ENCODE measurements around the gene USB1.
"Not testable (repeated sequence)": the region's sequence is repeated elsewhere in the genome, so short reads cannot be mapped to it uniquely, and the experiment has no call there.

The USB1 gene

DNA sequence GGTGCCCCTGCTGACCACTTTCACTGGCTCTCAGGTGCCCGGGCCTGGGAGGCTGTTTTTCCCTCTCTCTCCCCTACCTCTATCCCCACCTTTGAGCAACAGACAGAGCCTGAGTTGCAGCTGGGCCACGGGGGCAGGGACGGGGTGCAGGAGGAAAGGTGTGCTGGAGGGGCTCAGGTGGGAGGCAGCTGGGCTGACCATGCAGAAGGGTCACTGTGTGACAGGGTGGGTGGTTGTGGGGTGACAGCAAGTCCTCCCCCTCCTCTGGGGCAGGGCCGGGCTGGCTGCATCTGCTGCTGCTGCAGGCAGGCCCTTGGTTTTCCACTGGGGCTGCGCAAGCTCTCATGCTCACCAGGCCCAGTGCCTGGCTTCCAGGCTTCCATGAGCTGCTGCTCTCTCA lies 7.3 kb upstream of the USB1 start:
- DNase-seq (ENCODE audit: low read depth in 1 of 2, low spot score in 1 of 2): no peak

- no peak for DNase-seq (ENCODE audit: low read depth in 1 of 2, low spot score in 1 of 2)
These were observed 6.8 kb upstream of the USB1 start for GRCh38 chr16:57994361-57994760.

DNA sequence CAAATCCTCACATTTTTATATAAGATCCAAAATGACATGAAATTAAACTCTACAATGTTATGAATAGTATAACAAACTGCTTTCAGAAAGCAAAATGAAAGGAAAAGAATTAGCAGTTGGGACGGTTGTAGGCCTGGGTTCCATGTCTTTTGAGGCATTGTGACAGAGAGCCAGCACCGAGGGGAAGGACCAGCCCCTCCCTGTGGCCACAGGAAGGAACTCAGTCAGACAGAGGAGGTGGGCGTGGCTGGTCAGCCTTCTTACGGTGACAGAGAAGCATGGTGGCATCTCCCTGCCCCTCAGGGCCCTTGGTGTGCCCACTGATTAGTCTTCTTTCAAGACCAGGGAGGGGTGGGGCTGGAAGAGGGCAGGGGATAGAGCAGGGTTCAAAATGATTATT lies 6.4 kb upstream of the USB1 start:
- no peak for DNase-seq (ENCODE audit: low read depth in 1 of 2, low spot score in 1 of 2)

DNA sequence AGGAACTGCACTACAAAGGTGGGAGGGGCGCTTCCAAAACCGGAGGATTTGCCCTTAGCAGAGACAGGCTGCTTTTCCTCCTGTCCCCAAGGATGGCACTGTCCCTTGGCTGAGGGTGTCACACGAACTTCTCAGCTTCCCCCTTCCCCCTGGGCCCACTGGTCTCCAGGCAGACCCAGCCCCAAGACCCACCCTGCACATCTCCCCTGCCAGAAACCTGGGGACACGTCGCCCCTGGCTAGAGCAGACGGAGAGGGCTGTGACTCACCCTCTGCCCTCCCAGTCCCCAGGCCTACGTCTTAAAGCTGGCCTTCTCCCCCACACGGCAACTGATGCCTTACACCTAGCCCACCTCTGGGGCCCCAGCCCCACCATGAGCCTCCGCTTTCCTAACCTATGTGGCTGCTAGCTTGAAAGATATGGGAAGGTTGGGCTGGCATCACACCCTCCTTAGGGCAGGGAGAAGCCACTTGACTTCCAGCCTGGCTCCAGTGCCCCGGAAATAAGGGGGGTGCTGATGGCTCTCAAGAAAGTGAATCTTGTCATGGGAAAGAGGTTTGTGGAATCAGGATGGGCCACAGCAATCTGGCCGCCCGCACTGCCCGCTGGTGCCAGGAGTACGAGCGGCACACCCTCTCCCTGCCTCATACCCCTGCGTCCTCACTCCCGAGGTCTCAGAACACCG lies 5.3 kb upstream of the USB1 start:
- no peak for DNase-seq (ENCODE audit: low read depth in 1 of 2, low spot score in 1 of 2)

- no peak for DNase-seq (ENCODE audit: low read depth in 1 of 2, low spot score in 1 of 2)
These were observed 4.6 kb upstream of the USB1 start for GRCh38 chr16:57996406-57997175.

DNA sequence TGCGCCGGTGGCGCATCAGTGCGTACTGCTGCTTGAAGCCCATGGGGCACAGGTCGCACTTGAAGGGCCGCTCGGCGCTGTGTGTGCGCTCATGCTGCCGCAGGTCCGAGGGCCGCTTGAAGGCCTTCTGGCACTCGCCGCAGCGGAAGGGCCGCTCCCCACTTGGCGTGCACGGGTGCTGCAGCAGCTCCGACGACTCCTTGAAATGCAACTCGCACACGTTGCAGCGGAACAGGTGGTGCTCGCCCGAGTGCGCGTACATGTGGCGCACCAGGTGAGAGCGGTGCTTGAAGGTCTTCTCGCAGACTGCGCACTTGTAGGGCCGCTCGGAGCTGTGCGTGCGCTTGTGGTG lies 4.1 kb upstream of the USB1 start:
- DNase-seq (ENCODE audit: low read depth in 1 of 2, low spot score in 1 of 2): no peak

DNA sequence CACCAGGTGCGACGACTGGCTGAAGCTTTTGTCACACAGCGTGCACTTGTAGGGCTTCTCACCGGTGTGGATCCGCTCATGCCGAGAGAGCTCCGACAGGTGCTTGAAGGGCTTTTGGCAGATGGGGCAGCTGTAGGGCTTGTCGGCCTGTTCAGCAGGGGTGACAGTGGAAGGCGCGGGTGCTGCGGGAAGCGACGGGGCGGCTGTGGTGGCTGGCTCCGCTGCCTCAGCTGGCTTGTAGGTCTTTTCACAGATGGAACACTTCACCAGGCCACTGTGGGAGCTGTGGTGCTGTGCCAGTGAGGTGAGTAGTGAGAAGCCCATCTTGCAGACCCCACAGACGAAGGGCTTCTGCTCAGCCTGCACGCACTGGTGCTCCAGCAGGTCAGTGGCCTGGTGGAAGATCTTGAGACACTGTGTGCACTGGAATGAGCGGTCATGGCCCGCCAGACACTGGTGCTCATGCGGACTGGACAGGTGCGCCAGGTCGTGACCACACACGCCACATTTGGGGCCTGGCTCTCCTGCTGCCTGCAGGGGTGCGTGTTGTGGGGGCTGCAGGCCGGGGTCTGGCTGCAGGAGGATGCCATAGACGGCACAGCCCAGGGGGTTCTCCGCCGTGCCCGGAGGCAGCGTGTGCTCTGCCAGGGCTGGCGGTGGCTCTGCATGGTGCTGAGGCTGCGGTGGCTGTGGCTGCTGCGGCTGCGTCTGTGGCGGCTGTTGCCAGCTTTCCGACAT lies 3.5 kb upstream of the USB1 start:
- DNase-seq (ENCODE audit: low read depth in 1 of 2, low spot score in 1 of 2): no peak

DNA sequence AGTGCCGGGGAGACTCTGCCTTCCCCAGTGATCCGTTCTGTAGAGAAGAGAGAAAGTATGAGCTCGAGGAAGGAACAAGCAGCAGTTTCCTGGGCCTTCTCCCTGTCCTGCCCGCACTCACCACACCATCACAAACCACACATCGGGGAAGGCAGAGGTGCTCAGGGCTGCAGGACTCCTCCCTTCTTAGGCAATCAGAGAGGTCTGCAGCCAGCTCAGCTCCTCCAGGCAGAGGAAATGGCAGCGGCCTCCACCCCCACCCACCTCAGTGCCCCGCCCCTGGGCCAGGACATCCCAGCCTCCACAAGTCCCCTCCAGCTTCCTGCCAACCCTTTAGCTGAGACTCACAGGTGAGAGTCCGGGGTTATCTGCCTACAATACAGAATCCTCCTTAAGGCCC lies 2.7 kb upstream of the USB1 start:
- DNase-seq (ENCODE audit: low read depth in 1 of 2, low spot score in 1 of 2): peak in 1 of 2 donors; percentile 22

DNA sequence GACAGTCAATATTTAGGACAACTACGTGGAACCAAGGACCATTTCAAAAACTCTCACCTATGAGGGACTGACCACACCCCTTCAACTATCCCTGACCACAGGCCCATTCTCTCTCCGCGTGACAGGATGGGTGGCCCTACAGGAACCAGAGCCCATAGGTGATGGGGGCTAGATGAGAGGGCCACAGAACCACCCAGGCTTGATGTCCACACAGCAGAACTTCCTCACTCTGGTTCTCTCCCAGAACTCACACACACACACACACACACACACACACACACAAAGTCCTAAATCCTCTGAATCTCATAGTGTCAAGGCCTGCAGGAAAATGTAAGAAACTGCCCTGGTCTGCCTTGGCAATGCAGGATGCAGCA lies 2.2 kb upstream of the USB1 start:
- DNase-seq (ENCODE audit: low read depth in 1 of 2, low spot score in 1 of 2): no peak

GRCh38 chr16:57999366-57999970 lies 1.7 kb upstream of the USB1 start:
- no peak for DNase-seq (ENCODE audit: low read depth in 1 of 2, low spot score in 1 of 2)

- no peak for DNase-seq (ENCODE audit: low read depth in 1 of 2, low spot score in 1 of 2)
These were observed 1.1 kb upstream of the USB1 start, which contains the start of gene ZNF319 for GRCh38 chr16:57999971-58000705. ZNF319 (minus strand) TSS chr16:58000672; CDS start chr16:57998265, 2,407 bp downstream.

DNA sequence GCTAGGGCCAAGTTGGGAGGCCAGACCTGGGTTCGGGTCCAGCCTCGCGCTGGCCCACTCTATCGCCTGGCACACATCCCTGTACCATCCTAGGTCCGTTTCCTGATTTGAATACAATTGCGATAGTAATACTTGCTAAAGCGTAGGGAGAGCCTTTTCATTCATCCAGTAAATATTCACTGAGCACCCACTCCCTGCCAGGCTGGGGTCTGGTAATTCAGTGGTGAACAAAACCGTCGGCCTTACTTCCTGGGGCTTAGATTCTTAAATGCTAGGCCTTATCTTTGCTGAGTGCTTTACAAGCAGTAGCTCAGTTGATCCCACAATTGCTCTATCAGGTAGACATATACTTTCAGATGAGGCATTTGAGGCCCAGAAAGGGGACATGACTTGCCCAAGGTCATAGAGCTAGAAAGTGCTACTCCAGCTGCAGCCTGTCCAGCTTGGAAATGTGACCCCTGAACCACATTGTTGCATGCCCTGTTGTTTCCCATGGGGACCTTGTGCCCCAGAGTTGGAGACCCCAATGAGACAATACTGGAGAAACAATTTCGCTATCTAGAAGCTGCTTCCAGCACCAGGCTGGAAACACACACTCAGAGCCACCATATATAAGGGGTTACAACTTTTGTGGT lies 691 bp downstream of the USB1 start:
- no peak for DNase-seq (ENCODE audit: low read depth in 1 of 2, low spot score in 1 of 2)

- DNase-seq (ENCODE audit: low read depth in 1 of 2, low spot score in 1 of 2): no peak
These were observed 1.2 kb downstream of the USB1 start for GRCh38 chr16:58002416-58002800.

GRCh38 chr16:58002936-58003335 lies 1.7 kb downstream of the USB1 start:
- no peak for DNase-seq (ENCODE audit: low read depth in 1 of 2, low spot score in 1 of 2)

GRCh38 chr16:58004736-58005135 lies 3.5 kb downstream of the USB1 start:
- DNase-seq (ENCODE audit: low read depth in 1 of 2, low spot score in 1 of 2): not testable (repeated sequence)

DNA sequence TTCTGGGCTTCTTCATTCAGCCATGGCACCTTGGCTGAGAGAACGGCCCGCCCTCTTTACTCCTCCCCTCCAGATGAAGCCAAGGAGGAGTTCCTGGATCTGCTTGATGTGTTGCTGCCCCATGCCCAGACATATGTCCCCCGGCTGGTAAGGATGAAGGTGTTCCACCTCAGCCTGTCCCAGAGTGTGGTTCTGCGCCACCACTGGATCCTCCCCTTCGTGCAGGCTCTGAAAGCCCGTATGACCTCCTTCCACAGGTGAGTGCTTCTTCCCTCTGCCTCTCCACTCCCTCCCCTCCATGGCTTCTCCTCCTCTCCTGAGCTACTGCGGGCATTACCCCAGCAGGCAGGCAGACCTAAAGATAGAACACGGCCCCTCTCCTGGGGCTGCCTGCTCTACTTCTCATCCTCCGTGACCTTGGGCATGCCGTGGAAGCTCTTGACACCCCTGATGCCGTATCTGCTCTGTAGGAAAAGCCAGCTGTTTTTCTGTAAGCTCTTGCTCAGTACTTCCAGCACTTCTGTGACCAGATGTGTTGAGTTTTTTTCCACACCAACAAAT lies 8.7 kb downstream of the USB1 start:
- DNase-seq (ENCODE audit: low read depth in 1 of 2, low spot score in 1 of 2): no peak

DNA sequence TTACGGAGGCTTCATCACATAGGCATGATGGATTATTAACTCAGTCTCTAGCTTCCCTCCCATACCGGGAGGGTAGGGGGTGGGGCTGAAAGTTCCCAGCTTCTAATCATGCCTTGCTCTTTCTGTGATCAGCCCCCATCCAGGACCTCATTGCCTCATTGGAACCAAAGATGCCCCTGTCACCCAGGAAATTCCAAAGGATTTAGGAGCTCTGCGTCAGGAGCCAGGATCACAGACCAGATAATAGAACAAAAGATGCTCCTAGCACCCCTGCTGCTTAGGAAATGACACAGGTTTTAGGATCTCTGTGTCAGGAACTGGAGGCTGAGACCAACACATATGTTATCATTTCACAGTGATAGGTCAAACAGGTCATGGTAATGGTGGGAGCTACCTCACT lies 9.7 kb downstream of the USB1 start:
- no peak for DNase-seq (ENCODE audit: low read depth in 1 of 2, low spot score in 1 of 2)

DNA sequence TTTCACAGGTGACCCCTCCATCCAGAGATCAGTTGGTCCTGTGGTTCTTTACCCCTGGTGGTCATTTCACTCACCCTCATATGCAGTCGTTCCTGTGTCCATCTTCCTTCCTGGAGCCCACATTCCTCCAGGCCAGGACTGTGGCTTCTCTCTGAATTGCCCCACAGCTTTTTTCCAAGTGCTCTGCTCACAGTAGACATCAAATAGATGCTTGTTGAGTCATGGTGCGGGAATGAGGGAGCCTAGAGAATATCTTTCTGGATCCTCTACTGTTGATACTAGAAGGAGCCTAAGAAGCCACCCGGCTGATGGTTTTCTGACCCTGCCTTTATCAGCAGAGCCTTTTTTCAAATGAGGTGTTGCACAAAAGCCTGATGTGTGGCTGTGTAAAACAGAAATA lies 10.4 kb downstream of the USB1 start:
- no peak for DNase-seq (ENCODE audit: low read depth in 1 of 2, low spot score in 1 of 2)

DNA sequence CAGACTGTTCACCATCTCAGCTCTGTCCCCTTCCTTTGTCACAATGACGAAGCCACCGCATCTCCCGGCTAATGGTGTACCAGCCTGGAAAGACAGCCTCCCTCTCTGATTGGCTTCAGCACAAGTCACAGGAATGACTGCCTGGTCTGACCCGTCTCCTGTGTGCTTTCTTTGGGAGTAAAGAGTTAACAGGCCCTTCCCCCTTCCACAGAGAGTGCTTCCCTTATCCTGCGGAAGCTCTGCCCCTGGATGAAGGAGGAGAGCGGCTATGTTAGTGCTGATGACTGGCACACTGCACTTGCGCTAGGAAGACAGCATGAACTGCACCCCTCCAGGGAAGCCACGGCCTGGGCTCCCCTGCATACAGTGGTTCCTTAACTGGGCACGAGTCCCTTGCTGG lies 11.3 kb downstream of the USB1 start:
- no peak for DNase-seq (ENCODE audit: low read depth in 1 of 2, low spot score in 1 of 2)

DNA sequence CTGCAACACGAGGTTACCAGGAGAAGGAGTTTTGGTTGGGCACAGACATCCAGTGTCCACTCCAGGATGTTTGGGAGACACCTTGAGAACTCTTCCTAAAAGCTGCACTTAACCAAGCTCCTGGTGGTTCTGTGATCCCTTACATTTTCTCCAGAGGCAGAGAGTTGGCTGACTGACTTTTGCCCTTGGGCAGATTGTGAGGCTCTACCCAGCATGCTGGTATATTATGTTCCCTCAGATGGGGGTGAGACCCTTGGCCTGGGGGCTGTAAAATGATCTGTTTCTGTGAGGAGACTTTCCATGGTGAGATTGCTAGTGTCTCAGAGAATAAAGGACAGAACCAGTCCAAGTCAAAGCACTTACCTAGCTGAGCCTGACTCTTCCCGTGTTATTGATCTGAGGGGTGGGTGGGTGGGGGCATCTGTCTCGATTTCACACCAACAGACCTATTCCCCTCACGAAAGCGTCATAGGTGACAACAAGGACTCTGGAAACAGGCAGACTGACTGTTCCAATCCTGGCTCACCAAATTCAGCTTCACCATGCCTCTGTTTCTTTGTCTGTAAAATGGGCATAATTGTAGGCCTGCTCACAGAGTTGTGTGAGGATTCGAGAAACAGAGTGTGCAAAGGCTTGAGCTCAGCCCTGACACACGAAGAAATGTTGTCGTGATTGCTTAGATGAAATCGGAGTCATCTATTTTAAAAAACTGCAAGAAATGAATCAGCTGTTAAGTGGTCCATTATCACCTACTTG lies 12.2 kb downstream of the USB1 start:
- DNase-seq (ENCODE audit: low read depth in 1 of 2, low spot score in 1 of 2): no peak
